Thymus (tissue), 11 donors: ENCODE measurements around the gene MRPL55. TPM values are rescaled to one million over a fixed set of nuclear protein-coding genes. Genes with fewer than 3 reads are reported as not detected.

Source experiments
- DNase-seq, 9 donors: peaks; one replicate each; pipeline ENCODE4 v3.0.0-alpha.2; 2013; ENCODE audit warnings: low spot score in 9 of 9, low read depth in 6 of 9, missing footprints in 1 of 9
- H3K27ac ChIP-seq, 2 donors: one replicate each; pipeline ENCODE4 v1.5.1; 2013; ENCODE audit warnings: control low read depth in 1 of 2, low read depth in 1 of 2, low read length in 1 of 2, mild to moderate bottlenecking in 1 of 2, moderate library complexity in 1 of 2
- H3K27me3 ChIP-seq, 2 donors: one replicate each; pipeline ENCODE4 v1.5.1; 2013; ENCODE audit warnings: low read length in 1 of 2; ENCODE audit not compliant: control insufficient read depth in 2 of 2, insufficient read depth in 1 of 2
- H3K36me3 ChIP-seq, 2 donors: one replicate each; pipeline ENCODE4 v1.5.1; 2013; ENCODE audit warnings: low read length in 1 of 2, mild to moderate bottlenecking in 1 of 2, moderate library complexity in 1 of 2; ENCODE audit not compliant: control insufficient read depth in 2 of 2, insufficient read depth in 2 of 2
- H3K4me1 ChIP-seq, 2 donors: one replicate each; pipeline ENCODE4 v1.5.1; 2013; ENCODE audit warnings: low read length in 2 of 2; ENCODE audit not compliant: control insufficient read depth in 2 of 2, insufficient read depth in 2 of 2
- H3K4me3 ChIP-seq, 2 donors: one replicate each; pipeline ENCODE4 v1.5.1; 2013; ENCODE audit warnings: low read length in 2 of 2, control low read depth in 1 of 2, mild to moderate bottlenecking in 1 of 2
- H3K9me3 ChIP-seq, 2 donors: one replicate each; pipeline ENCODE4 v1.5.1; 2013; ENCODE audit warnings: low read length in 1 of 2, mild to moderate bottlenecking in 1 of 2; ENCODE audit not compliant: control insufficient read depth in 2 of 2, insufficient read depth in 1 of 2
- WGBS: extraction: QIAGEN DNeasy Blood & Tissue Kit; methylation state at CpG from one replicate; pipeline ENCODE4 v1.1.7; 2013; 5-methylcytosine and 5-hydroxymethylcytosine counted together
- polyA plus RNA-seq: library from polyadenylated mRNA; stranded (reverse); fragments of 200-250 nt; gene quantifications from one replicate; pipeline ENCODE4 v1.2.3, GENCODE V29; 2013
- total RNA-seq: library from RNA; stranded (reverse); fragments of 120-200 nt; gene quantifications from one replicate; pipeline ENCODE4 v1.2.4, GENCODE V29; 2013
- donor health status: healthy.

MRPL55 gene
- total and polyA plus RNA-seq, 2 donors, result 58.5 to 96.7 TPM

GRCh38 chr1:228149406-228150119 lies 40.5 kb upstream of the MRPL55 start, which contains the start of gene GJC2:
Gene GJC2, plus strand, starts transcription at chr1:228149930. Its CDS starts 7,829 bp downstream, at chr1:228157759.
- 93% methylated on average over 17 of the region's 17 CpGs for WGBS
- no peak for DNase-seq
- H3K27ac ChIP-seq, result peak within 1 kb of the TSS; percentile 15 to 24
- H3K4me1 ChIP-seq, result peaks cover 18 to 66% of the 10 kb centered on the region in 2 donors
- no peak within 1 kb of the TSS for H3K4me3 ChIP-seq
- H3K27me3 ChIP-seq, result no peaks in the 10 kb centered on the region
- H3K36me3 ChIP-seq, result peaks cover 61 to 75% of the 10 kb centered on the region in 2 donors
- H3K9me3 ChIP-seq, result no peaks in the 10 kb centered on the region

- no peak for DNase-seq
- Histone ChIP-seq H3K27me3 (no peaks in the 10 kb centered on the region), H3K36me3 (peaks cover 61 to 79% of the 10 kb centered on the region in 2 donors), H3K27ac (no peak overlapping the region), H3K9me3 (no peaks in the 10 kb centered on the region), H3K4me3 (no peak overlapping the region), H3K4me1 (peaks cover 18 to 66% of the 10 kb centered on the region in 2 donors)
- 94% methylated on average over 8 of the region's 8 CpGs for WGBS
Observed at GRCh38 chr1:228148935-228149405, 39.9 kb upstream of the MRPL55 start.

- Histone ChIP-seq H3K27ac (no peak overlapping the region), H3K36me3 (peaks cover 61 to 80% of the 10 kb centered on the region in 2 donors), H3K27me3 (no peaks in the 10 kb centered on the region), H3K4me1 (peaks cover 22 to 69% of the 10 kb centered on the region in 2 donors), H3K4me3 (no peak overlapping the region), H3K9me3 (no peaks in the 10 kb centered on the region)
- no peak for DNase-seq
- WGBS, result 92% methylated on average over 18 of the region's 18 CpGs
Observed at GRCh38 chr1:228148196-228148861, 39.2 kb upstream of the MRPL55 start.

- DNase-seq, result no peak
- Histone ChIP-seq H3K9me3 (peaks cover 0 to 4% of the 10 kb centered on the region in 2 donors), H3K36me3 (peaks cover 61 to 78% of the 10 kb centered on the region in 2 donors), H3K4me3 (no peak overlapping the region), H3K27me3 (no peaks in the 10 kb centered on the region), H3K4me1 (peaks cover 27 to 75% of the 10 kb centered on the region in 2 donors), H3K27ac (no peak overlapping the region)
- WGBS, result 98% methylated on average over 4 of the region's 4 CpGs
Observed at GRCh38 chr1:228147768-228148167, 38.7 kb upstream of the MRPL55 start.

- Histone ChIP-seq H3K27ac (no peak overlapping the region), H3K4me1 (peaks cover 31 to 80% of the 10 kb centered on the region in 2 donors), H3K9me3 (peaks cover 0 to 9% of the 10 kb centered on the region in 2 donors), H3K4me3 (no peak overlapping the region), H3K27me3 (no peaks in the 10 kb centered on the region), H3K36me3 (peaks cover 61 to 79% of the 10 kb centered on the region in 2 donors)
- DNase-seq, result no peak
- 98% methylated on average over 20 of the region's 20 CpGs for WGBS
Observed at GRCh38 chr1:228147151-228147693, 38.1 kb upstream of the MRPL55 start.

GRCh38 chr1:228146417-228147150 lies 37.5 kb upstream of the MRPL55 start:
- Histone ChIP-seq H3K27me3 (no peaks in the 10 kb centered on the region), H3K4me3 (no peak overlapping the region), H3K36me3 (peaks cover 55 to 80% of the 10 kb centered on the region in 2 donors), H3K9me3 (peaks cover 0 to 14% of the 10 kb centered on the region in 2 donors), H3K4me1 (peaks cover 38 to 82% of the 10 kb centered on the region in 2 donors), H3K27ac (no peak overlapping the region)
- WGBS, result 98% methylated on average over 18 of the region's 18 CpGs
- no peak for DNase-seq

GRCh38 chr1:228145463-228146416 lies 36.6 kb upstream of the MRPL55 start:
- Histone ChIP-seq H3K4me1 (peaks cover 40 to 80% of the 10 kb centered on the region in 2 donors), H3K27me3 (no peaks in the 10 kb centered on the region), H3K9me3 (peaks cover 0 to 14% of the 10 kb centered on the region in 2 donors), H3K4me3 (no peak overlapping the region), H3K36me3 (peaks cover 53 to 77% of the 10 kb centered on the region in 2 donors), H3K27ac (no peak overlapping the region)
- 98% methylated on average over 31 of the region's 31 CpGs for WGBS
- no peak for DNase-seq

GRCh38 chr1:228144993-228145343 lies 35.9 kb upstream of the MRPL55 start:
- Histone ChIP-seq H3K9me3 (peaks cover 0 to 14% of the 10 kb centered on the region in 2 donors), H3K36me3 (peaks cover 49 to 70% of the 10 kb centered on the region in 2 donors), H3K4me1 (peaks cover 38 to 72% of the 10 kb centered on the region in 2 donors), H3K27me3 (no peaks in the 10 kb centered on the region), H3K4me3 (no peak overlapping the region), H3K27ac (peak overlapping the region in 1 of 2 donors; percentile 37)
- 97% methylated on average over 8 of the region's 8 CpGs for WGBS
- DNase-seq, result no peak
